ENCODE data around the gene SLC9C2.

- TF ChIP-seq CTCF (IDR thresholded peaks at IDR 0.05) = no peak
- no peak for TF ChIP-seq ZNF512 (CRISPR knock-in tag; IDR thresholded peaks at IDR 0.05; ENCODE audit: borderline replicate concordance)
- TF ChIP-seq KAT7 (CRISPR knock-in tag; IDR thresholded peaks at IDR 0.05; ENCODE audit: borderline replicate concordance) = no peak
Observed at GRCh38 chr1:173603056-173603591, at the start of gene SLC9C2.
